ENCODE data around the gene HOXC12. TPM values are rescaled to one million over a fixed set of nuclear protein-coding genes. Genes with fewer than 3 reads are reported as not detected.
A peak's percentile ranks its signal among the peaks of the same experiment; 100 is the strongest.

HOXC12 gene
- total RNA-seq, 6 donors from 2014 or later: not detected

DNA sequence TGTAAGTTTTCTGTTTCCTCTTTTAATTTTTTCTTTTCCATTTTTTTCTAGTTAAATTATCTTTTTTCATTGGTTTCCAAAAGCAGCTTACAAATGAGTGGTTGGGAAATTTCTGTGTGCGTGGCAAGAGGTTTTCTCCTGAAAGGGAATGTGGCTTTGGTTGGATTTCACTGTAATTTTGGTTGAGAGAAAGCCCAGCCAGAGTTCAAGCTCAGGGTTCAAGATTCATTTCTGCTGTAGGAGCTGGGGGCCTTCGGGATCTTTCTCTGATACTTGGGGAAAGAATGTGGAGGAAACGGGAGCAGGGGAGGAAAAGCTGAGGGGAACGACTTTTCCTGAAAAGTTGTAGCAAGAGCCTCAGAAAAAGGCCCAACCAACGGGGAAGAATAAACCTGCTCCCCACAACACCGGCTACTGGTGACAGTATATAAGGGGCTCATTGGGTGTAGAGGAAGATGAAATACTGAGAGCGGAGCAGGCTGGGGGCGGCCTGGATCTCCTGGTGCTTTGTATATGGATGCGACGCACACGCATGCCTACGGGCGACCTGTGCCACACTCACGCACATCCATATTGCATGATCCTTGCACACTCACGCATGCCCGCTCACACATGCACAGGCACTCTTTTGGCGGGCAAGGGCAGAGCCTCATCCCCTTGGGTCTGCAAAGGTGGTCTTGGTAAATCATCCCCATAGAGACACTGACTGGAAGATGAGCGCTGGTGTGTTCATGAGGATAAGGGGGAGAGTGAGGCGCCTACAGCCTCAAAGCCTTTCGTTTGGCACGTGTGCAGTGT is 32.2 kb downstream of the HOXC12 start:
- Histone ChIP-seq H3K4me3 (no peak overlapping the region), H3K9me3 (no peaks in the 10 kb centered on the region), H3K36me3 (no peaks in the 10 kb centered on the region), H3K4me1 (peaks cover 19 to 35% (median 30%) of the 10 kb centered on the region in 4 donors), H3K27me3 (peaks cover 0 to 93% (median 53%) of the 10 kb centered on the region in 4 donors), H3K27ac (no peak overlapping the region)
- TF ChIP-seq POLR2AphosphoS5 (IDR thresholded peaks at IDR 0.05) (no peak), EP300 (IDR thresholded peaks at IDR 0.05) (no peak), POLR2A (IDR thresholded peaks at IDR 0.05) (no peak)
- TF ChIP-seq, protein P1, sequence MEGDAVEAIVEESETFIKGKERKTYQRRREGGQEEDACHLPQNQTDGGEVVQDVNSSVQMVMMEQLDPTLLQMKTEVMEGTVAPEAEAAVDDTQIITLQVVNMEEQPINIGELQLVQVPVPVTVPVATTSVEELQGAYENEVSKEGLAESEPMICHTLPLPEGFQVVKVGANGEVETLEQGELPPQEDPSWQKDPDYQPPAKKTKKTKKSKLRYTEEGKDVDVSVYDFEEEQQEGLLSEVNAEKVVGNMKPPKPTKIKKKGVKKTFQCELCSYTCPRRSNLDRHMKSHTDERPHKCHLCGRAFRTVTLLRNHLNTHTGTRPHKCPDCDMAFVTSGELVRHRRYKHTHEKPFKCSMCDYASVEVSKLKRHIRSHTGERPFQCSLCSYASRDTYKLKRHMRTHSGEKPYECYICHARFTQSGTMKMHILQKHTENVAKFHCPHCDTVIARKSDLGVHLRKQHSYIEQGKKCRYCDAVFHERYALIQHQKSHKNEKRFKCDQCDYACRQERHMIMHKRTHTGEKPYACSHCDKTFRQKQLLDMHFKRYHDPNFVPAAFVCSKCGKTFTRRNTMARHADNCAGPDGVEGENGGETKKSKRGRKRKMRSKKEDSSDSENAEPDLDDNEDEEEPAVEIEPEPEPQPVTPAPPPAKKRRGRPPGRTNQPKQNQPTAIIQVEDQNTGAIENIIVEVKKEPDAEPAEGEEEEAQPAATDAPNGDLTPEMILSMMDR (IDR thresholded peaks at IDR 0.05): no peak
- ATAC-seq (ENCODE audit: low FRiP score in 2 of 2) (no peak), DNase-seq (no peak)
- 12 to 24% methylated on average over 20 to 21 of the region's 21 CpGs for WGBS, 2 donors

GRCh38 chr12:53987787-53988230 is 33.1 kb downstream of the HOXC12 start:
- no peak for ATAC-seq (ENCODE audit: low FRiP score in 2 of 2)
- H3K4me3 ChIP-seq: no peak overlapping the region
- 12 to 20% methylated on average over 4 of the region's 4 CpGs for WGBS, 2 donors
- no peak overlapping the region for H3K27ac ChIP-seq
- no peaks in the 10 kb centered on the region for H3K9me3 ChIP-seq
- peaks cover 19 to 35% (median 30%) of the 10 kb centered on the region in 4 donors for H3K4me1 ChIP-seq
- DNase-seq: no peak
- TF ChIP-seq POLR2A (IDR thresholded peaks at IDR 0.05): no peak
- no peak for TF ChIP-seq EP300 (IDR thresholded peaks at IDR 0.05)
- TF ChIP-seq POLR2AphosphoS5 (IDR thresholded peaks at IDR 0.05): no peak
- TF ChIP-seq, protein P1 (IDR thresholded peaks at IDR 0.05): no peak
- H3K27me3 ChIP-seq: peaks cover 0 to 91% (median 52%) of the 10 kb centered on the region in 4 donors
- H3K36me3 ChIP-seq: no peaks in the 10 kb centered on the region

GRCh38 chr12:53988541-53989226 is 34.0 kb downstream of the HOXC12 start:
- TF ChIP-seq EP300 (IDR thresholded peaks at IDR 0.05) (no peak), POLR2A (IDR thresholded peaks at IDR 0.05) (no peak), POLR2AphosphoS5 (IDR thresholded peaks at IDR 0.05) (no peak)
- TF ChIP-seq, protein P1 (IDR thresholded peaks at IDR 0.05): no peak
- WGBS, 2 donors: 3 to 7% methylated on average over 5 of the region's 5 CpGs
- Histone ChIP-seq H3K4me1 (peaks cover 19 to 29% (median 28%) of the 10 kb centered on the region in 4 donors), H3K36me3 (no peaks in the 10 kb centered on the region), H3K9me3 (no peaks in the 10 kb centered on the region), H3K27me3 (peaks cover 0 to 90% (median 51%) of the 10 kb centered on the region in 4 donors), H3K4me3 (no peak overlapping the region), H3K27ac (no peak overlapping the region)
- DNase-seq: no peak
- ATAC-seq (ENCODE audit: low FRiP score in 2 of 2): no peak

DNA sequence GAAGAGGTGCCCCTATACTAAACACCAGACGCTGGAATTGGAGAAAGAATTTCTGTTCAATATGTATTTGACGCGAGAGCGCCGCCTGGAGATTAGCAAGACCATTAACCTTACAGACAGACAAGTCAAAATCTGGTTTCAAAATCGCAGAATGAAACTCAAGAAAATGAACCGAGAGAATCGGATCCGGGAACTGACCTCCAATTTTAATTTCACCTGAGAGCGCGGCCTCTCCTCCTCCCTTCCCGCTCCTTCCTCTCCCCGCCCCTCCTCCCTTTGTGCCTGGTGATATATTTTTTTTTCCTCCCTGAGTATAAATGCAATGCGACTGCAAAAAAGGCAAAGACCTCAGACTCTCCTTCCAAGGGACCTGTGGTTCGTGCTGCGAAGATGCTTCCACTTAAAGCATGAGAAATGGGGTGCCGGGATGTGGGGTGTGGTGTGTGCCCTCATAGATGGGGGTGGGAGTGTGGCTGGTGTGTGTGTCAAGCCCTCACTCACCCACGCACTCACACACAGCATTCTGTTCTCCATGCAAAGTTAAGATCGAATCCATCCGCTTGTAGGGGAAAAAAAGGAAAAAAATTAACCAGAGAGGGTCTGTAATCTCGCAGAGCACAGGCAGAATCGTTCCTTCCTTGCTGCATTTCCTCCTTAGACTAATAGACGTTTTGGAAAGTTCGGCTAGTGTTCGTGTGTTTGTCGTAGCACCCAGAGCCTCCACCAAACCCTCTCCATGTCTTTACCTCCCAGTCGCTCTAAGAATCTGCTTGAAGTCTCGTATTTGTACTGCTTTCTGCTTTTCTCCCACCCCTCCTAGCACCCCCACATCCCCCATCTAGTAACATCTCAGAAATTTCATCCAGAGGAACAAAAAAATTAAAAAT is 34.8 kb downstream of the HOXC12 start:
- H3K4me3 ChIP-seq: no peak overlapping the region

More for the DNA sequence above, 34.8 kb downstream of the HOXC12 start:
- Histone ChIP-seq H3K27ac (no peak overlapping the region), H3K9me3 (no peaks in the 10 kb centered on the region), H3K27me3 (peaks cover 0 to 91% (median 50%) of the 10 kb centered on the region in 4 donors), H3K4me1 (peaks cover 21 to 29% (median 26%) of the 10 kb centered on the region in 4 donors), H3K36me3 (no peaks in the 10 kb centered on the region)
- 5% methylated on average over 28 of the region's 28 CpGs for WGBS, 2 donors
- no peak for TF ChIP-seq EP300 (IDR thresholded peaks at IDR 0.05)
- TF ChIP-seq, protein P1 (IDR thresholded peaks at IDR 0.05): peak in 1 of 6 experiments; percentile 21
- DNase-seq: no peak
- no peak for ATAC-seq (ENCODE audit: low FRiP score in 2 of 2)

Data from upper lobe of left lung (tissue), 6 donors.